Measurements from ENCODE around the gene RIPPLY3. TPM values are rescaled to one million over a fixed set of nuclear protein-coding genes. Genes with fewer than 3 reads are reported as not detected.

Gene RIPPLY3
- total and polyA plus RNA-seq, 2 of the 13 experiments (the other 11 are each of a cell fraction or from before 2014, with no cell fraction given) = 0.09 to 2.9 TPM

GRCh38 chr21:37001441-37001840 lies 5.1 kb upstream of the RIPPLY3 start:
- H4K20me1 ChIP-seq (ENCODE audit: insufficient read depth, low read length) = no peaks in the 10 kb centered on the region
- POLR2A ChIA-PET = interaction anchor here (2.3 kb wide), 1 partner anchor 12 kb away, joined by 5 read pairs; no protein-coding TSS in a partner anchor
- intact Hi-C loops (cut with micrococcal nuclease; ENCODE audit: unreplicated experiment) = no loop called here
- CTCF ChIA-PET (ENCODE audit: low intra/inter-chr PET ratio, low total read pairs) = no interaction called here
- H3K4me1 ChIP-seq (ENCODE audit: insufficient read depth, low read length) = peaks cover 23% of the 10 kb centered on the region
- H3K9me3 ChIP-seq (ENCODE audit: low read length) = no peaks in the 10 kb centered on the region
- peaks cover 0 to 5% of the 10 kb centered on the region in 2 experiments; a peak in 2 of 5 replicates for H3K27me3 ChIP-seq (ENCODE audit: control insufficient read depth in 1 of 2, insufficient read depth in 2 of 2, low read length in 2 of 2)
- in situ Hi-C loops (cut with HindIII; ENCODE audit: extremely low pct_ligation_motif_present, low pct_unique_long_range_greater_than_20kb) = no loop called here
- no peak for ATAC-seq
- WGBS (ENCODE audit: low lambda C conversion rate) = 27% methylated on average over 3 of the region's 3 CpGs
- no peak overlapping the region for H3K4me2 ChIP-seq (ENCODE audit: low read depth, low read length)
- H3K36me3 ChIP-seq (replicated peaks in 1 of 2; ENCODE audit: control insufficient read depth in 1 of 2, insufficient read depth in 2 of 2, low read length in 2 of 2) = no peaks in the 10 kb centered on the region
- FAIRE-seq = no peak
- H3K9ac ChIP-seq (ENCODE audit: insufficient read depth, low read depth, low read length) = no peak overlapping the region
- no peak overlapping the region for H3K27ac ChIP-seq (ENCODE audit: extremely low read length, insufficient read depth, low read length)
- no peak overlapping the region for H3K4me3 ChIP-seq (replicated peaks in 1 of 3; ENCODE audit: insufficient read depth in 1 of 3, low read depth in 2 of 3, low read length in 3 of 3)
- DNase-seq (ENCODE audit: low spot score) = no peak
- no peaks in the 10 kb centered on the region for H3K79me2 ChIP-seq (ENCODE audit: insufficient read depth, low read length)
- BruUV-seq (replicated peaks) = no TSS peak
- no peak overlapping the region for H2AFZ ChIP-seq (ENCODE audit: low read length)
- TF ChIP-seq ZNF569 (CRISPR knock-in tag; IDR thresholded peaks at IDR 0.05; ENCODE audit: borderline replicate concordance) = no peak
- TF ChIP-seq SP2 (CRISPR knock-in tag; IDR thresholded peaks at IDR 0.05) = no peak
- TF ChIP-seq ZBTB33 (CRISPR knock-in tag; IDR thresholded peaks at IDR 0.05) = no peak
- no peak for TF ChIP-seq ZBTB10 (CRISPR knock-in tag; IDR thresholded peaks at IDR 0.05; ENCODE audit: borderline replicate concordance)
- TF ChIP-seq ZNF281 (CRISPR knock-in tag; IDR thresholded peaks at IDR 0.05; ENCODE audit: borderline replicate concordance) = no peak
- no peak for TF ChIP-seq AKNA (CRISPR knock-in tag; IDR thresholded peaks at IDR 0.05; ENCODE audit: borderline replicate concordance)
- no peak for TF ChIP-seq ZFX (CRISPR knock-in tag; IDR thresholded peaks at IDR 0.05; ENCODE audit: low read depth)
- no peak for TF ChIP-seq ZFYVE20 (CRISPR knock-in tag; IDR thresholded peaks at IDR 0.05; ENCODE audit: borderline replicate concordance, low read depth)

All from HepG2 (cell line).